ENCODE results near the gene OR51G2.
"Not testable (repeated sequence)": the region's sequence is repeated elsewhere in the genome, so short reads cannot be mapped to it uniquely, and the experiment has no call there.

The OR51G2 gene, protein sequence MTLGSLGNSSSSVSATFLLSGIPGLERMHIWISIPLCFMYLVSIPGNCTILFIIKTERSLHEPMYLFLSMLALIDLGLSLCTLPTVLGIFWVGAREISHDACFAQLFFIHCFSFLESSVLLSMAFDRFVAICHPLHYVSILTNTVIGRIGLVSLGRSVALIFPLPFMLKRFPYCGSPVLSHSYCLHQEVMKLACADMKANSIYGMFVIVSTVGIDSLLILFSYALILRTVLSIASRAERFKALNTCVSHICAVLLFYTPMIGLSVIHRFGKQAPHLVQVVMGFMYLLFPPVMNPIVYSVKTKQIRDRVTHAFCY

DNA sequence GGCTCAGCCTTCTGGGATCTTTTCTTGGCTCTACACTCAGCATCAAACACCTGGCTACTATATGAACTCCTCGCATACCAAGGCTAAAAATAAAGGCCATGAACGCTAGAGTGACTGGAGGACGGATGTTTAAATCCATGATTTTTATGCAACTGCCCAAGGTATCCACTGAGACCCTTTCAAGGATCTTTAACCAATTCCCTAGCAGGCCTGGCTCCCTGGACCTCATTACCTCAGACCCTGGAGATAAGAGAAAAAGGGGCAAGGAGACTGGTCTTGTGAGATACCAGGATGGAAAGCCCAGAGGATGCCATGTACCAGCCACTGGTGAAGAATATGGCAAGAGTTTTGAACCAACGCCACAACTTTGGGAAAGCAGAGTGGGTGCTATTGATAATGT lies at the start of gene OR51G2:
TSS of gene OR51G2 (minus strand) at position 101 of the 400 bp plus-strand sequence. CDS start 3,687 bp downstream, outside the sequence.
- no peak for DNase-seq (ENCODE audit: low spot score)

DNA sequence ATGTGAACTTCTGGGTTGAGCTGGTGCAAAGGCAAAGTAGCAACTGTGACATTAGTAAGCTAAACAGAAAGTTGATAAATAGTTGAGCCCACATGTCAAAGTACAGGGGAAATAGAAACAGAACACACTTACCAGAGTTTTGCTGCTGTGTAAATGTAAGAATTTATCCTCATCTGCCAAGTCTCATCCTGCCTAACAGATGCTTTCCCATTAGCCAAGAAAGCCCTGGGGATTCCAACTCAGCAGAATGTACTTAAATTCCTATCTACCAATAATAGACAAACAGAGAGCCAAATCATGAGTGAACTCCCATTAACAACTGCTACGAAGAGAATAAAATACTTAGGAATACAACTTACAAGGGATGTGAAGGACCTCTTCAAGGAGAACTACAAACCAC lies 43.7 kb upstream of the OR51G2 start:
- DNase-seq (ENCODE audit: low spot score) = no peak

DNA sequence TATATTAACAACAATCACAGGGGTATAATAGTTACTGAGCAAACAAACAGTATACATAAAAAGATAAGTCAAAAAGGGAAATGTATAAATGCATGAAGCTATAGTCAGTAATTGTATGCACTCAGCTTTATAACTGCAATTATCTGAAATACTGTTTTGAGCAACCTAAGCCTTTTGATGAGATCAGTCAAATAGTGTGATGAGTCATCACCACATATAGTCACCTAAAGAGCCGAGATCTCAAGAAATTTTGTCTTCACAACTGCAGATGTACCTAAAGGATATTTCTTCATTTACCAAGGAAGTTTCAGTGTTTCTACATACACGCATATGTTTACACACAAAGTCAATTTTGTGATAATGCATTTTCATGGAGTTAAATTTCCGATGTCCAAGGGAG lies 41.7 kb upstream of the OR51G2 start:
- DNase-seq (ENCODE audit: low spot score) = no peak

DNA sequence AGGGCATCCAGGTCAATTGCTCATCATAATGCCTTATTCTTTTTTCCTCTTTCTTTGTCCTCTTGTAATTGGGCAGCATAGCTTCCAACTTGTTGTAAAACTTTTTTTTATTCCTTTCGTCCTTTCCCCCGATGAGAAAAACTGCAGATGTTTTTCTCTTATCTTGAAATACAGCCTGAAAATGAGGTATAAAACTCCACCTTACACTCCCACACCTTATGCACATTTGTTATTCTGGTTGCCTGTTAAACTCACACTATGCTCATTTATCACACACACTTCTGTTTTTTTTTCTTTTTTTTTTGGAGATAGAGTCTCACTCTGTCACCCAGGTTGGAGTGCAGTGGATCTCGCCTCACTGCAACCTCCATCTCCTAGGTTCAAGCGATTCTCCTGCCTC lies 38.2 kb upstream of the OR51G2 start:
- no peak for DNase-seq (ENCODE audit: low spot score)

DNA sequence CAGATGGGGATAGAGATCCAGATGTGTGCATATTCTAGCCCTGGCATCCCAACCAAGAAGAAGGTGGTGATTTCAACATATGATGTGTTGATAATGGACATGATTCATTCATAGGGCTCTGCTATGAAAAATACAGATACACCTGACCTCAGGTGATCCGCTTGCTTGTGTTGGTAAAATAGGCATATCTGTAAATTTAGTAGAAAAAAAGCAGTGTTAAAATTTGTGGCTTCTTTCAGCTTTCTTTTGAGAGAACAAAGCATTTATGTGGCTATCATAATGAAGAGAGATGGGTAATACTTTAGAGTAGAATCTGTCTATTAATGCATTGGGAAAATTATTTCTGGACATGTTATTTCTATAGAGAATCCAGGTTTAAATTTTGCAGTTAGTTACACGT lies 36.5 kb upstream of the OR51G2 start, which contains the start of gene OR51A2:
TSS of gene OR51A2 (minus strand) at position 101 of the 400 bp plus-strand sequence. CDS start at position 101, 0 bp downstream.
- not testable (repeated sequence) for DNase-seq (ENCODE audit: low spot score)

DNA sequence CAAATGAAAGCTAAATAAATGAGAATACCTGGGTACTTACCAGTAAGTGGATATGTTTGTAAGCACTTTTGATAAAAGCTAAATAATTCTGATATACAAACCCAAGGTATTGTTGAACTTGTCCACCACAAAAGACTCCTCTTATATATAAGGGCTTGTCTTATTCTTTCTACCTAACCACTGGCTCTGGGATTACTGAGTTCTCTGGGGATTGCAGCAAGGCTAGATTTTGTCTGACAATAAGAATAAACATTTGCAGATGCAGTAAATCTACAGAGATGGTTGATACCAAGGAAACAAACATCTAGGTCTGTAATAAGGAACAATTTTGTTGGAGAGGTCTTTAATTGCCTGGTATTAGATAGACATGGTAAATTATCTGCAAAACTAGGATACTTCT lies 28.4 kb upstream of the OR51G2 start, which contains the start of gene OR51A4:
TSS of gene OR51A4 (minus strand) at position 101 of the 400 bp plus-strand sequence. CDS start 505 bp downstream, outside the sequence.
- no peak for DNase-seq (ENCODE audit: low spot score)

DNA sequence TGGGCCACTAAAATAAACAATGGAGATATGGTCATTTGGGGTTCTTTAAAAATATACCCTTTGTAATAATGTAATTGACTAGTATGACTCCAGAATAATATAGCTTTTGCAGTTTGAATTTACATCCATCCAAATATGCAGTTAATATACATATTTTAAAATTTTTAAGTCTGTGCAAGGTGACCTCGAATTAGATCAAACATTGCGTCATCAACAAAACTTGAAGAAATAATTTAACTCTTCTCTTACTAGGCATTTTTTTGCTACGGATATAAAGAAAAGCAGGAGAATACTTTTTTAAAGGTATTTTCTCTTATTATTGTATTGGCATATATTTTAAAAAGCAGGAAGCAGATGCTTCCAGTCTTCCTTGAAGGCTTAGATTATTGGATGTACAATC lies 17.6 kb upstream of the OR51G2 start:
- DNase-seq (ENCODE audit: low spot score) = no peak

DNA sequence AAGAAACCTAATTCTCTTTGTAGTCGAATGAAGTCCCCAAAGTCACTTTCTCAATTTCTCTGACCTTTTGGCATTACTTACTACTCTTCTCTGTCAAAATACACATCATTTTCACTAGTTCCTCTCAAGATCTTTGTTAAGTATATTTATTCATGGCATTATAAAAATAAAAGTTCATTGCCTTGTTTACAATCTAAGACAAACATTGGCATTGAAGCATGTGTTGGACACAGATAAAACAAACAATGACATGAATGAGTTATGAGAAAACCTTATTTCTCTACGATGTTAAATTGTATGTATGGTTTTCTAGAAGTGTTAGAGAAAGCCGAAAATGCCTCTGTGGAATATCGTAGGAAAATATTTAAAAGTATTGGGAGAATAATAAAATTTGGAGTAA lies 13.6 kb upstream of the OR51G2 start:
- DNase-seq (ENCODE audit: low spot score) = no peak

DNA sequence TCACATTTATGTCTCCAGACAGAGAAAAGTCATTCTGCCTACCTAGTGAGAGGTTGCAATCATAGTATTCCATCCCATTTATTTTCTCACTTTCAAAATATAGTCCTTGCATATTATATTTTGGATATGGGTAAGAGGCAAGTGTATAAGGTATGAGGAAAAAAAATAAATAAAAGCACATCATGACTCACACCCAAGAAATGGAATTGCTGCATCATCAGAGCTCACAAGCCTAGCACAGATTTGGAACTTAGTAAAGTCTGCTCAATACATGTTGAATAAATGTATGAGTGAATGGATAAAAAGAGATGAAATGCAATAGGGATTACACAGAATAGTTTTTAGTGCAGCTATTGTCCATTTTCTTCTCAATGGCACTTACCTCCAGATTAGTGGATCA lies 7.5 kb upstream of the OR51G2 start:
- no peak for DNase-seq (ENCODE audit: low spot score)

DNA sequence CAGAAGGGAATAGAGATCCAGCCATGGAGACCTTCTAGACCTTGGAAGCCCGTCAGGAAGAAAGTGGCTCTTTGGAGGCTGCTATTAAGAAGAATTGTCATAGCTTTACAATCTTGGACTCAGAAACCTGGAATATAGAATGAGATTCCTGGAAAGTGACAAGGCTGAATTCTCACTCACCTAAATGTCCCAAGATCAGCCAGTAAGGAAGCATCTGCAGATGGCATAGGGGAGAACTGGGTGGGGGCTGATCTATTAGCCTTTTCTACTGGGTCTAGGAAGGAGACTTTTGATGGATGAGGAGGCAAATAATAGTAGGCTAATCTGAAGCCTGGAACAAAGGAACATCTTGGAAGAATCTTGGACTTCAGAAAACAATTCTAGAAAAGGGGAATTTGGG lies 5.1 kb upstream of the OR51G2 start, which contains the start of gene OR51G1:
TSS of gene OR51G1 (minus strand) at position 101 of the 400 bp plus-strand sequence. CDS start at position 101, 0 bp downstream.
- DNase-seq (ENCODE audit: low spot score) = no peak

DNA sequence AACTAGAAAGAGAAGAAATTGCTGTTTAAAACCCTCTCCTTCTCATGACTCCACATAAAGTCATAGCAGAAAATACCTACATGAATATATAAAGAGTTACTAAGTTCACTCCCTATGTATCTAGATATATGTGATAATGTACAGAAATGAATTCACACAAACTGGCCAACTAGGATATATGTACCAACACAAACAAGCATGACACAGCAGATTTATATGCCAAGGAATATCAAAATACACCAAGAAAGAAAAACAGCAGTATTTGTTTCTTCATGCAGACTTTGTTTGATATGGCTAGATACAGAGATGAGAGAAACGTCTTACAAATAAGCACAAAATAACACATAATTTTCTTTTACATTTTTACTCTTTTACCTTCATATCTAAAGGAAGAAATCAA lies 3.2 kb upstream of the OR51G2 start:
- DNase-seq (ENCODE audit: low spot score) = no peak

DNA sequence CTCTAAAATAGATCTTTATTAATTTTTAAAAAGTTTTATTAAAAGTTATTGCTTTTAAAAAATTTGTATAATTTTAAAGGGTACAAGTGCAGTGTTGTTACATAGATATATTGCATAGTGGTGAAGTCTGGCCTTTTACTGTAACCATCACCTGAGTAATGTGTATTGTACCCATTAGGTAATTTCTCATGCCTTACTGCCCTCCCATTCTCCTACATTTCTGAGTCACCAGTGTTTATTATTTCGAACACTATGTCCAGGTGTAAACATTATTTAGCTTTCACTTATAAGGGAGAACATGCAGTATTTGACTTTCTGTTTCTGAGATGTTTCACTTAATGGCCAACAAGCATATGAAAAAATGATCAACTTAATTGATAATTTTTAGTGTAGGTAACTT lies 2.6 kb upstream of the OR51G2 start:
- DNase-seq (ENCODE audit: low spot score) = no peak

DNA sequence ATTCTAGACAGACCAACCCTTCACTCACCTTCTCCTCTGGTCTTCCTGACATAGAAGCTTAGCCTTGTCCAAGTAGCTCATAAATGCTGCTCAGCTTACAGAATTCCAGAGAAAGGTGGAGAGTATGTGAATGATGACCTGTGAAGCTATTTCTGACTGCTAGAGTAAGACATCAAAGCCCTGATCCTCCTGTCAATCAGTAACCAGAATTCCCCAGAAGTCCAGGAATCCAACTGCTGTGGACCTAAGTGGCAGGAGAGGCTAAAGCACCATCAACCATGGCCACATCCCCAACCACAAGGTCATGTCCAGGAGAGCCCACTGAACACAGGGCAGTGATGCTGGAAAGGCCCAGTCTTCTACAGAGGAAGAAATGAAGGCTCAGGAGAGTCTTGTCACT lies 2.6 kb downstream of the OR51G2 start:
- DNase-seq (ENCODE audit: low spot score) = no peak

DNA sequence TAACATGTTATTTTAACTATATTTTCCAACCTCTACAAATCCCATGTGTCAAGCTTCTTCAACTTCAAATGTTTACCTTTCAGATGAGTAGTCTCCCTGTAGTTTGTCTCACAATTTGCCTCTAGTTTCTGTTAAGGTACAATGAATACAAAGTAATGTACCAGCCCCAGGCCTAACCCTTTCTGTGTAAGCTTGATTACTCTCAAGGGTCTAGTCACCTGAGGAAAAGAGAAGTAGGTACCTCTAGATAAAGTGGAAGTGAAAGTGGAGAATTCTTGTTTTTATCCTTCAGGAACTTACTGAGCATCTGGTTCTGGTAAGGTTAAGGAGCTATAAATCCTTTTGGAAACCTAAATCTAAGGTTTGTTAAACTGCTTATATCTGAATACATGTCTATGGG lies 15.7 kb downstream of the OR51G2 start, which contains the start of gene OR51A7:
TSS of gene OR51A7 (plus strand) at position 300 of the 400 bp plus-strand sequence. CDS start 3,587 bp downstream, outside the sequence.
- no peak for DNase-seq (ENCODE audit: low spot score)

DNA sequence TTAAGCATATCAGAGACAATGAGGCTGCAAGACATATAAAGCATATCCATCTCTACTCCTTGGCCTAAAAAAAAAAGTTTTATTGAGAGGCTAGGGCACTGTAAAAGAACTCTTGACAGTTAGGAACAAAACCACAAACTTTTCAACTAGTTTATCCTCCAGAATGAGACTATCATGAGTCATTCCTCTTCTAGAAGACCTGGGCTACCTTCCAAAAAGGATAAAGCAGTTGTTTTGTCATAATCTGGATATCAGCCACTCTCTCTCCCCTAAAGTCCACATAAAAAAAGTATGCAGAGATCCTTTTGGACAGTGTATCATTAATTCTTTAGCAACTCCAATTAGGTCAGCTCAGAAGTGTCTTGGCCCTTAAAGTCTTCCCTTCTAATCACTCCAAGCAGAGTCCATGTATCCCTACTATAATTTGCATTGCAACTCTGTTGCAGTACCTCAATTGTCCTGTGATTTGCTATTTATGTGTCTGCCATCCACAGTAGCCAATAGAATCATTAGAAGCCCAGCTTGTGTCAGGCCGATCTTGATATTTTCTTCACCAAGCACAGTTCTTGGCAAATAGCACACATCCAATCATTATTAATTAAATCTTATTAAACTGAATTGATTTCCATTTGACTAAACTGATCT lies 27.0 kb downstream of the OR51G2 start:
- DNase-seq (ENCODE audit: low spot score) = no peak

DNA sequence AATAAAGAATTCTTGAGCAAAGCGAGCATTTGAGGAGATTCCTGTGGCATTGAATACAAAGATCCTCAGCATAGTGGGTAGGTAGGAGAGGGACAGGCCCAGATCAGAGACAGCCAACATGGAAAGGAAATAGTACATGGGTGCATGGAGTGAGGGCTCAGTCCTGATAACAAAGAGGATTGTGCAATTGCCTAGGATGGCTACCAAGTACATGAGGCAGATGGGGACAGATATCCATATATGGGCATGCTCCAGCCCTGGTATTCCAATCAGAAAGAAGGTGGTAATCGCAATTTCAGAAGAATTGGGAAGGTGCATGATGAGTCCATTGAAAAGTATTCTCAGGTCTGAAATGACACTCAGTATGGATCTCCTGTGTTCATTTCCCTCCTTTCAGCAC lies 28.9 kb downstream of the OR51G2 start:
- no peak for DNase-seq (ENCODE audit: low spot score)

DNA sequence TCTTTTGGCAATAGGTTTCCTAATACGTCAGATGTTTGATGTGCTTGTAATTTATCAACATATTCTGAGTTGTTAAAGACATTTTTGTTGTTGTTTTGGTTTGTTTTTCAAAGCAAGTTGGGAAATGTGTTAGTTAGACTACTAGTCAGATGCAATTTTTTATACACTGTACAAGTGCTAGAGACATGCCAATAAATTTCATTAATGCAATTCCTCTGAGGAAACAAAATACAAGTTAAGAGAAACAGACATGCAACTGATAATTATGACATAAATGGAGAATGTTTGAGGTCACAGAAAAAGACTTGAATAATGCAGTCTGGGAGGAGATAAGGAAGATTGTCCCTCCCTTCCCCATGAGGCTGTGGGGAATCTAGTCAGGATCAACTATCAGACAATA lies 31.6 kb downstream of the OR51G2 start:
- DNase-seq (ENCODE audit: low spot score) = no peak

DNA sequence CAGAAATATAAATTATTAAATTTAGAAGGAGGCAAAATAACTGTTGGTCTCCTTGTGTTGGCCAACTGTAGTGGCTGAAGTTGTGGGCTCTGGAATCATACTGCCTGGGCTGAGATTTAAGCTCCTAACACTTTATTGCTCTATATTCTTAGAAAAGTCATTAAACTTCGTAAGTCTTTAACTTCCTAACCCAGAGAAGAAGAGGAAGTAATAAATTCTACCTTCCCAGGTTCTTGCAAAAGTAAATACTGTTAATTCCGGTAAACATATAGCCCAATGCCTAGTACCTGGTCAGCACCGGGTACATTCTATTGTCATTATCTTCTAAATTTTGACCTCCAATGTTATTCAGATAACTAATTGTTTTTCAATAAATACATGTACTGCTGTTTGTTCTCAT lies 33.0 kb downstream of the OR51G2 start:
- no peak for DNase-seq (ENCODE audit: low spot score)

DNA sequence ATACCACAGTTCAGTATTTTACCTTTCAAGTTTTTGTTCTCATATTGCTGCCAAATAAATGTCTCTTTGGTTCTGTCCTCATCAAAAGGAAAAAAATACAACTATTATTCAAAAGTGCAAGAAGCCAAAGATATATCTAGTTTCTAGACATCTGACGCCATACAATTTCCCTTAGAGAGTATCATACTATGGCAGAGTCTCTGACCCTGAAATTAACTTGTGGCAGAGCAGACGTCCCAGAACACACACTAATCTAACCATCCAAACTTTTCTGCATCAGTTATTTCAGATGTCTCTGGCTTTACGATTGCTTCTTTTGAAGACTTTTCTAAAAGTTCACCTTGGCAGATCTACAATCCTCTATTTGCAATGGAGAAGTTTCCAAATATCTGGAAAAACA lies 34.8 kb downstream of the OR51G2 start:
- DNase-seq (ENCODE audit: low spot score) = no peak

DNA sequence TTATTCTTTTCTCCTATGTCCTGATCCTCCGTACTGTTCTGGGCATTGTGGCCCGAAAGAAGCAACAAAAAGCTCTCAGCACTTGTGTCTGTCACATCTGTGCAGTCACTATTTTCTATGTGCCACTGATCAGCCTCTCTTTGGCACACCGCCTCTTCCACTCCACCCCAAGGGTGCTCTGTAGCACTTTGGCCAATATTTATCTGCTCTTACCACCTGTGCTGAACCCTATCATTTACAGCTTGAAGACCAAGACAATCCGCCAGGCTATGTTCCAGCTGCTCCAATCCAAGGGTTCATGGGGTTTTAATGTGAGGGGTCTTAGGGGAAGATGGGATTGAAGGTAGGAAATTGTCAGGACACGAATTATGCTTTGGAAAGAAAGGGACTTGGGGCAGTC lies 36.6 kb downstream of the OR51G2 start:
- DNase-seq (ENCODE audit: low spot score) = no peak

DNA sequence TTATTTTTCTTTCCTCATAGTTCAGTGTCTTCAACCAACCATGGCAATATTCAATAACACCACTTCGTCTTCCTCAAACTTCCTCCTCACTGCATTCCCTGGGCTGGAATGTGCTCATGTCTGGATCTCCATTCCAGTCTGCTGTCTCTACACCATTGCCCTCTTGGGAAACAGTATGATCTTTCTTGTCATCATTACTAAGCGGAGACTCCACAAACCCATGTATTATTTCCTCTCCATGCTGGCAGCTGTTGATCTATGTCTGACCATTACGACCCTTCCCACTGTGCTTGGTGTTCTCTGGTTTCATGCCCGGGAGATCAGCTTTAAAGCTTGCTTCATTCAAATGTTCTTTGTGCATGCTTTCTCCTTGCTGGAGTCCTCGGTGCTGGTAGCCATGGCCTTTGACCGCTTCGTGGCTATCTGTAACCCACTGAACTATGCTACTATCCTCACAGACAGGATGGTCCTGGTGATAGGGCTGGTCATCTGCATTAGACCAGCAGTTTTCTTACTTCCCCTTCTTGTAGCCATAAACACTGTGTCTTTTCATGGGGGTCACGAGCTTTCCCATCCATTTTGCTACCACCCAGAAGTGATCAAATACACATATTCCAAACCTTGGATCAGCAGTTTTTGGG lies 37.2 kb downstream of the OR51G2 start, which contains the start of gene OR51T1:
TSS of gene OR51T1 (plus strand) at position 41 of the 641 bp plus-strand sequence. CDS start at position 41, 0 bp downstream.
- DNase-seq (ENCODE audit: low spot score) = no peak

DNA sequence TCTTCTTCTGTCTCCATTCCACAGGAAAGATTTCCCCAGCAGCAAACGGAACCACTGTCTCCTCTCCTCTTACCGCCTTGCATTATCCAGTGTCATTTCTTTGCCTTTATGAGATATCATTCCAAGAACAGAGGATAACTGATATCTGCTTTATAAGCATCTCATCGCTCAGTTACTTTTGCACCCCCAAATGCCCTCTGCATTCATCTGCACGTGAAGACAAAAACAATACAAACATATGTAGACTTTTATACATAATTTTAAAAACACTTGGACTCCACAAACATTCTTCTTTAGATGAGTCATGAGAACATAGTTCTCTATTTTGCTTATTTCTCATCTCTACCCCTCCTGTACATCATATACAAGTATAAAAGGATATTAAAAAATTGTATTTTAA lies 38.0 kb downstream of the OR51G2 start:
- no peak for DNase-seq (ENCODE audit: low spot score)

DNA sequence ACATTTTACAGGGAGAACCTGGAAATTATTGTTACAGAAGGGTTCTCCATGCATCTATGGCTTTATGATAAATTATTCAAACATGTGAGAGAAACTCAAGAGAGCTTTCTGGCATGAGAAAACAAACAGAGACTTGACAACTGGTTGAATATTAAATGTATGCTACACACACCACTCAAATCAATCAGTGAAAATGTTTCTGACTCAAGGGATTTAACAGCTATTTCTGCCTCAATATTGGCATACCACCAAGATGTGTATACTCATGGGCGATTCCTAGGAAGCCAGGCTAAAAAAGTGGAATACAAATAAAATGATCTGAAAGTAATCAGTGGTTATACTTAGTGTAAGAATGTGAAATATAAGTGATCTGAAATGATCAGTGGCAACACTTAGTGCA lies 53.3 kb downstream of the OR51G2 start:
- DNase-seq (ENCODE audit: low spot score) = no peak
